GM20000 (cell line): ENCODE results near the gene DAO.
A peak's percentile ranks its signal among the peaks of the same experiment; 100 is the strongest.

ENCODE experiments used
- DNase-seq: peaks from one replicate; pipeline ENCODE4 v3.0.0; 2012; ENCODE audit warnings: low spot score
- CTCF ChIP-seq: IDR thresholded peaks from 2 replicates; pipeline ENCODE4 v1.5.1; 2012; ENCODE audit warnings: mild to moderate bottlenecking, control low read depth; ENCODE audit errors: extremely low read depth, missing control alignments

DAO gene

GRCh38 chr12:108884116-108885012 is 4.5 kb downstream of the DAO start:
- DNase-seq = peak; percentile 63
- peak; percentile 52 for TF ChIP-seq CTCF

- TF ChIP-seq CTCF = no peak
Measured at GRCh38 chr12:108886873-108887629, 7.2 kb downstream of the DAO start.

GRCh38 chr12:108888031-108888430 is 8.1 kb downstream of the DAO start:
- no peak for DNase-seq
- TF ChIP-seq CTCF = no peak

More at GRCh38 chr12:108886873-108887629, 7.2 kb downstream of the DAO start:
- no peak for DNase-seq

DNA sequence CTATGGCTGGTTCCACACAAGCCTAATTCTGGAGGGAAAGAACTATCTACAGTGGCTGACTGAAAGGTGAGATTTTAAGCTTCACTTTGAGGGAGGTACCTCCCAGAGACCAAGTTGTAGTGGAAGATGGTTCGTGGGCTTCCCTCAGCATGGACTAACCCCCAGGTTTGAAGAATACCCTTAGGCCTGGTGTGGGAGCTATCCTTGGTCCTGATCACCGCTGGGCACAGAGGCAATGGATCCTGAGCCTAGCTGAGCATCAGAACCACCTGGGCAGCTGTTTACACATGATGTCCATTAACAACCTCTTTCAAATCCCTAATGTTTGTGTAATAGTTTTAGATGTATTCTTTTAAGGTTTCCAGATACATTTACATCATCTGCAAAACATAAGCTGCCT is 10.3 kb downstream of the DAO start:
- no peak for DNase-seq
- TF ChIP-seq CTCF = no peak

GRCh38 chr12:108895220-108895802 is 15.4 kb downstream of the DAO start:
- no peak for DNase-seq
- TF ChIP-seq CTCF = no peak

- no peak for DNase-seq
- no peak for TF ChIP-seq CTCF
Measured at GRCh38 chr12:108896336-108896735, 16.4 kb downstream of the DAO start.

GRCh38 chr12:108896817-108897216 is 16.9 kb downstream of the DAO start:
- no peak for DNase-seq
- no peak for TF ChIP-seq CTCF
